Right renal pelvis (tissue), 4 donors: ENCODE data around the gene TEX2. TPM values are rescaled to one million over a fixed set of nuclear protein-coding genes. Genes with fewer than 3 reads are reported as not detected.

Experiments
- DNase-seq, 4 donors: peaks; one replicate each; pipeline ENCODE4 v3.0.0-alpha.2; 2013; ENCODE audit warnings: low read depth in 4 of 4, low spot score in 3 of 4, missing footprints in 1 of 4
- polyA plus RNA-seq, 4 donors: library from polyadenylated mRNA; unstranded; fragments of 120-200 nt; gene quantifications; one replicate each; pipeline ENCODE4 v1.2.1, GENCODE V29; 2013; ENCODE audit not compliant: insufficient read length in 4 of 4

Gene TEX2, protein sequence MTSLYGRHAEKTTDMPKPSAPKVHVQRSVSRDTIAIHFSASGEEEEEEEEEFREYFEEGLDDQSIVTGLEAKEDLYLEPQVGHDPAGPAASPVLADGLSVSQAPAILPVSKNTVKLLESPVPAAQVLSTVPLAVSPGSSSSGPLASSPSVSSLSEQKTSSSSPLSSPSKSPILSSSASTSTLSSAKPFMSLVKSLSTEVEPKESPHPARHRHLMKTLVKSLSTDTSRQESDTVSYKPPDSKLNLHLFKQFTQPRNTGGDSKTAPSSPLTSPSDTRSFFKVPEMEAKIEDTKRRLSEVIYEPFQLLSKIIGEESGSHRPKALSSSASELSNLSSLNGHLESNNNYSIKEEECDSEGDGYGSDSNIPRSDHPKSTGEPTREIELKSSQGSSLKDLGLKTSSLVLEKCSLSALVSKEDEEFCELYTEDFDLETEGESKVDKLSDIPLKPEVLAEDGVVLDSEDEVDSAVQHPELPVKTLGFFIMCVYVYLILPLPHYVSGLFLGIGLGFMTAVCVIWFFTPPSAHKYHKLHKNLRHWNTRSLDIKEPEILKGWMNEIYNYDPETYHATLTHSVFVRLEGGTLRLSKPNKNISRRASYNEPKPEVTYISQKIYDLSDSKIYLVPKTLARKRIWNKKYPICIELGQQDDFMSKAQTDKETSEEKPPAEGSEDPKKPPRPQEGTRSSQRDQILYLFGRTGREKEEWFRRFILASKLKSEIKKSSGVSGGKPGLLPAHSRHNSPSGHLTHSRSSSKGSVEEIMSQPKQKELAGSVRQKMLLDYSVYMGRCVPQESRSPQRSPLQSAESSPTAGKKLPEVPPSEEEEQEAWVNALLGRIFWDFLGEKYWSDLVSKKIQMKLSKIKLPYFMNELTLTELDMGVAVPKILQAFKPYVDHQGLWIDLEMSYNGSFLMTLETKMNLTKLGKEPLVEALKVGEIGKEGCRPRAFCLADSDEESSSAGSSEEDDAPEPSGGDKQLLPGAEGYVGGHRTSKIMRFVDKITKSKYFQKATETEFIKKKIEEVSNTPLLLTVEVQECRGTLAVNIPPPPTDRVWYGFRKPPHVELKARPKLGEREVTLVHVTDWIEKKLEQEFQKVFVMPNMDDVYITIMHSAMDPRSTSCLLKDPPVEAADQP
- polyA plus RNA-seq, result 10 to 100 TPM; 24.6 to 28.7 (median 27.2) TPM

GRCh38 chr17:64263000-64263766, at the start of gene TEX2:
TSS of gene TEX2 (minus strand) at chr17:64263260. CDS start at chr17:64214217, 49,043 bp downstream.
- peak in 3 of 4 donors; percentile 77 to 84 (median 79) for DNase-seq

DNA sequence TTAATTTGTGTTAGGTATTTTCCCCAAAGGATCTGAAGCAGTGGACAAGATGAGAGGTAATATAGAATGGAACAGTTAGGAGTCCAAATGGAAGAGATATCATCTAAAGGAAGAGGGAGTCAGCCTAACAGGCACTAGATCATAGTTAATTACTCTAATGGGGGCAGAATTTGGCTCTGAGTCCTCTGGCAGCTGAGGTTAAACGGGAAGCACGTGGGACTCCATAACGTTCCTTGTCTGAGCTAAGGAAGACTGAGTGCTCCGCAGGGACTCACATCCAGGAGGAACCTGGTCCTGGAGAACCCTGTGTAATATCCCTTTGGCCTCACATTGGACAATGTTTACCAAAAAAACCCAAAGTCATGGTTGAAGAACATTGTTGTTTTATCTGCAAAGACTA, 46.6 kb upstream of the TEX2 start:
- DNase-seq, result no peak

DNA sequence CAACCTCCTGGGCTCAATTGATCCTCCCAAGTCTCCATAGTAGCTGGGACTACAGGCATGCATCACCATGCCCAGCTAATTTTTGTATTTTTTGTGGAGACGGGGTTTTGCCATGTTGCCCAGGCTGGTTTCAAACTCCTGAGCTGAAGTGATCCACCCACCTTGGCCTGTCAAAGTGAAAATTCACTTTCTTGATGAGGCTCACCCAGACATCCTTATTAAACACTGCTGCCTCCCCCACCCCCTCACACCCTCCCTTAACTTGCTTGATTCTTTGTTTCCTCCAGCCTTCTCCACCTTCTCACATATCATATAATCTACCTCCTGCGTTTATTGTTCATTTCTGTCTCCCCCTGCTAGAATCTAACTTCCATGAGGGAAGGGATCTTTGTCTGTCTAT, 46.0 kb upstream of the TEX2 start:
- no peak for DNase-seq

DNA sequence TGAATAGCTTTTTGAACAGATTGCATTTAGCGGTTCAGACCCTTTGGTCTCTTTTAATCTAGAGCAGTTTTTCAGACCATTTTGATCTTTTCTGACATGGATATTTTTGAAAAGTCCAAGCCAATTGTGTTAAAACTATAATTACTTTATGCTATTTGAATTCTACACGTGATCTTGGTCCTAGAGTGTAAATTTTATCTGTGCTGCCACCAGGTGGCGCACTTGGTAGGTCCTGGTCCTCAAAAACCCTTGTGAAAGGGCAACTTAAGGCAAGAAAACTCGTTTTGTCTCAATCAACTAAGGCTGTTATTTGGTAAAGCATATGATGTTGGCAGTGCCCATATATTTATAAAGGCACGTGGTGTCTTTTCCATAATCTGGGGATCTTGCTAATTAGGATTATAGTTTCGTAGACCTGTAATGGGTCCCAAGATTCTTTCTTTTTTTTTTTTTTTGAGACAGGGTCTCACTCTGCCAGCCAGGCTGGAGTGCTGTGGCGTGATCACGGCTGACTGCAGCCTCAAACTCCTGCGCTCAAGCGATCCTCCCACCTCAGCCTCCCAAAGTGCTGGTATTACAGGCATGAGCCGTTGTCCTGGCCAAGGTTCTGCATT, 43.9 kb upstream of the TEX2 start:
- DNase-seq, result peak in 3 of 4 donors; percentile 36 to 47 (median 38)

GRCh38 chr17:64304551-64304950, 41.5 kb upstream of the TEX2 start:
- DNase-seq, result no peak

GRCh38 chr17:64300699-64300965, 37.6 kb upstream of the TEX2 start:
- DNase-seq, result no peak

- DNase-seq, result no peak
Observed at GRCh38 chr17:64297467-64298088, 34.5 kb upstream of the TEX2 start.

DNA sequence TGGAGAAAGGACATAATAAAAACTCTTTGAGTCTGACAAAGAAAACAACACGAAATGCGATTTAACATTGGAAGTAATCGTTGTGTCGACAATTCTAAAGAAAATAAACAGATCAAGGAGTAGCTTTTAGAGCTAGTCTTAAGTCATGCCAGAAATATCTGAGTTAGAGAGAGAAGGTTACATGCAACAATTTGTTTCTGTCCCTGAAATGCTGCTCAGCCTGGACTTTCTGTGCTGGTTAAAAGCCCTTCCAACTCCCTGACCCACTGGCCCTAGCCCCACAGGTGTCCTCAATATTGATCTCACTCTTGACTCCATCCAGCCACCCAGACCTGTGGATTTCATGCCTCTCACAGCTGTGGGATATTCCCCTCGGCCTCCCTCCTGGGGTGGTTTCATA, 33.2 kb upstream of the TEX2 start:
- no peak for DNase-seq

DNA sequence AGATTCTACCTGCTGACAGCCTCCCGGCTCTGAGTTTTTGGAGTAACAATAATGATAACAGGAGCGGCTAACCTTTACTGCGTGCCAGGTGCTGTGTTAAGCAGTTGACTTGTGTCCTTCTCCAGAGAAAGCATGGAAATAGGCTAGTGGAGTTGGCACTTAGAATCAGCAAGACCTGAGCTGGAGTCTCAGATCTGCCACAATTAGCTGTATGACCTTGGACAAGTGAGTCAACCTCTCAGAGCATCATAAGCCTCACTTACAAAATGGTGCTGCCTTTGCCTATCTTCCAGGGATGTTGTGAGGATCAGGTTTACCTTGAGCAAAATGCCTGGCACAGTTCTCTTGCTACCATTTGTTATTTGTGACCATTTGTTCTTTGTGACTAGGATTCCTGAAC, 32.1 kb upstream of the TEX2 start:
- DNase-seq, result no peak

DNA sequence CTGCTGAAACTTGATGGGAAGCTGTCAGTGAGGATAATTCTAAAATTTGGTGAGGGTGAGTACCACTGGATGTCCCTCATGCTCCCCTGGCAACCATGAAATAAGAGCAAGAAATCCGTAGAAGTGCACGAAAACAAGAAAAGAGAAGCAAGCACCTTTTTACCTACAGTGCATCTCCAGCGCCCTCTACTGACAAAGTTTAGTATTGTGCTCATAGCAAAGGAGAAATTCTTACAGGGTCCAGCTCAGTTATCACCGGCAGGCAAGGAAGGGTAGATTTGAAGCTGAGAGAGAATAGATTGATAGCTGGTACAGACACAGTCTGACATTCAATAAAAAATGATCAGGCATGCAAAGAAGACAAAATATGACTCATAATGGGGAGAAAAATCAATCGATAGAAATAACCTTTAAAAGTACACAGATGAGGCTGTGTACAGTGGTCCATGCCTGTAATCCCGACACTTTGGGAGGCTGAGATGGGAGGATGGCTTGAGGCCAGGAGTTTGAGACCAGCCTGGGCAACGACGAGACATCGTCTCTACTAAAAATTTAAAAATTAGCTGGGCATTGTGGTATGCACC, 28.3 kb upstream of the TEX2 start:
- DNase-seq, result no peak

DNA sequence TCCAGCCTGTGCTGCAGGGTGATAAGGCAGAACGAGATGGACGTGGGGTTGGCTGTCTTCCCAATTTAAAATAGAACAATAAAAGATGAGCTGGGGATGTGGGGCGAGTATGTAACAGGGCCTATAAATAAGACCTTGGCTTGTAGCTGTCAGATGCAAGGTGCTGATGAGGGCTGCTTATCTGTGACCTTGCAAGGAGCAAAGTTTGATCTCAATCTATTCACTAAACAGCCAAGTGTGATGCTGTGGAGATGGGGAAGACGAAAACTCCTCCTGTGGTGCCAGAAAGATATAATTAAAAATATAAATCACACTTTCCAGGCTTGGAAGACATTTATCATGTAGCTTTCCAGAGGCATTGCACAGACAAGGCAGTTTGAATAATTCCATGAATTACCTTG, 26.7 kb upstream of the TEX2 start:
- DNase-seq, result no peak

- DNase-seq, result no peak
Observed at GRCh38 chr17:64282753-64283080, 19.7 kb upstream of the TEX2 start.

DNA sequence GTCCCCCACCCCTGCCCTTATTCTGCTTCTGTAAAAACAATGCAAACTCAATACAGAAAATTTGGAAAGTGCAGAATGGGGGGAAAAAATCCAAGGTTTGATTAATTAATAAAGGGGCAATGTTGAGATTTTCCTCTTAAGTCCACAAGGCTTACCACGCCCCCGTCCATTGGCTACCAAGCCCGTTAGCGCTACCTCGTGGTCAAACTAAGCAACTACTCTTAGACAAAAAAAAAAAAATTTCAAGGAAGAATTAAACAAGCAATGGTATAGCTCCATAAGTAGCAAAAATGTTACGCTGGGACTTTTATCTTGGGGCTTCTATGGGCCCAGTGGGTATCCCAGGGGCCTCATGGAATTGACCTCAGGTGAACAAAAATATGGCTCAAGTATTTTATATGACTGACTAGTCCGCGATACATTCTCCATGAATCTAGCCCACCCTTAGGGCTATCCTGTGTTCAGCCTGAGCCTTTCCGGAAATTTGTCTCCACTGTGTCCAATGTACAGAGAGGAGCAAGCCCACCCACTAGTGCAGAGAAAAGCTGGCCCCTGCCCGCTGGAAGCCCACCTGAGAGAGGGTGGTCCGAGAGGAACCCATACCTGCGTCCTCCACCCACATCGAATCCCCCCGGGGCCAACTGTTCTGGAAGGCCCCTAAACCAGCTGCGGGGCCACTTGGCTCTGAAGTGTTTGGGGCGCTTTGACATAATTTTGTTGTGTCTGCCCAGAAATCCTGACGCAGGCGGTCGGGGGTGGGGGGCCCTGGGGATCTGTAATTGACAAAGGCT, 19.1 kb upstream of the TEX2 start:
- DNase-seq, result peak in 3 of 4 donors; percentile 59 to 68 (median 65)

- DNase-seq, result no peak
Observed at GRCh38 chr17:64278614-64279013, 15.6 kb upstream of the TEX2 start.

DNA sequence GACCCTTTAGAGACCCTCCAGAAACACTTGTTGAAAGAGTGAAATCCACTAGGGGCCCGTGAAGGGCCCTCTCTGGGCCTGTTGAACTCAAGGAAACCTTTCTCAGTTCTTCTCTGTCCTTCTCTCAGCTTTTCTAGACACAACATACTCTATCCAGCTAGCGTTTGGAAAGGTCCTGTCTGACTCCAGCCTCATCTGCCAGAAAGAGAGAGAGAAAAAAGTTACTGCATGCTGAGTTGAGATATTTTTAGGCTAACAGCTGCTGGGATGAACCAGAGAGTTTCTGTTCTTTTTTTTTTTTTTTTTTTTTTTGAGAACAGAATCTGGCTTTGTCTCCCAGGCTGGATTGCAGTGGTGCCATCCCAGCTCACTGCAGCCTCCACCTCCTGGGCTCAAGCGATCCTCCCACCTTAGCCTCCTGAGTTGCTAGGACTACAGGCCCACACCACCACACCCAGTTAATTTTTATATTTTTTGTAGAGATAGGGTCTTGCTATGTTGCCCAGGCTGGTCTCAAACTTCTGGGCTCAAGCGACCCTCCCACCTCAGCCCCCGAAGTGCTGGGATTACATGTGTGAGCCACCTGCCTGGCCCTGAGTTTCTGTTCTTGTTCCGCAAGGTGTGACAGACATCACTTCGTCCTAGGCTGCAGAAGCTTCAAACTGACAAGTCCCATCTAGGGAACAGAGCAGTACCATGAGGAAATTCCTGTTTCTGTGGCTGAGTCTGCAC, 14.9 kb upstream of the TEX2 start:
- DNase-seq, result no peak

DNA sequence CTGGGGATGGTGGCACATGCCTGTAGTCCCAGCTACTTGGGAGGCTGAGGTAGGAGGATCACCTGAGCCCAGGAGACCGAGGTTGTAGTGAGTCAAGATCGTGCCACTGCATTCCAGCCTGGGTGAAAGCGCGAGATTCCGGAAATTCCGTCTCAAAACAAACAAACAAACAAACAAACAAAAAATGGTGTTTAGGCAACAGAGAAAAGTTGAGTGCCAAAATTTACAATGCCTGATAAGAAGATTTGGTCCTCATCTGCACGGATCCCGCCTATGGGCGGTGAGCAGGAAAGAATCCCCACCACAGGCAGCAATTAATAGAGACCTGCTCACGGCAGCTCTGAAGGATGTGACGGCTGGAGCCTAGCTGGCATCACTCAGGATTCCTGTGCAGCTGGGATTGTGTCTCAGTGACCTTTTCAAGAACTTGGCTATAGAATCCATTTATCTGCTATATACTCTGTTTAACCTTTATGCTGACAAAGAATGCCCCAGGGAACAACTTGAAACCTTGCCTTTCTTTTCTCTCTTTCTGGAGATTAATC, 14.0 kb upstream of the TEX2 start:
- DNase-seq, result no peak

- no peak for DNase-seq
Observed at GRCh38 chr17:64275016-64275415, 12.0 kb upstream of the TEX2 start.

GRCh38 chr17:64273006-64273405, 9.9 kb upstream of the TEX2 start:
- no peak for DNase-seq
